GM23338 (cell line): Measurements from ENCODE around the gene GRHPR. TPM values are rescaled to one million over a fixed set of nuclear protein-coding genes. Genes with fewer than 3 reads are reported as not detected.

Experiments
- ATAC-seq: fragments of 200-7000 bp; cut with Tn5 transposase; 3 replicates; pipeline ENCODE4 v1.9.1; 2020
- DNase-seq: peaks from one replicate; pipeline ENCODE4 v3.0.0-alpha.2; 2015; ENCODE audit warnings: low spot score
- H2AFZ ChIP-seq: fragments of 200-600 bp; sonication (generic); 2 replicates; pipeline ENCODE4 v1.8.0; 2016; ENCODE audit warnings: antibody characterized with exemption, mild to moderate bottlenecking, moderate library complexity
- H3F3A ChIP-seq: fragments of 200-600 bp; sonication (generic); replicated peaks from 2 replicates; pipeline ENCODE4 v1.8.0; 2017; ENCODE audit warnings: antibody characterized with exemption, mixed run types, low read depth
- H3K27ac ChIP-seq: fragments of 200-600 bp; sonication (generic); 2 replicates; pipeline ENCODE4 v1.6.1; 2016; ENCODE audit warnings: low read depth
- H3K27me3 ChIP-seq: fragments of 200-600 bp; sonication (generic); 2 replicates; pipeline ENCODE4 v1.8.0; 2016; ENCODE audit warnings: mild to moderate bottlenecking, mixed run types, moderate library complexity; ENCODE audit not compliant: insufficient read depth
- H3K36me3 ChIP-seq: fragments of 200-600 bp; sonication (generic); 2 replicates; pipeline ENCODE4 v1.8.0; 2016; ENCODE audit warnings: mild to moderate bottlenecking; ENCODE audit not compliant: insufficient read depth
- H3K4me1 ChIP-seq: fragments of 200-600 bp; sonication (generic); 2 replicates; pipeline ENCODE4 v1.8.0; 2016; ENCODE audit warnings: mild to moderate bottlenecking, moderate library complexity; ENCODE audit not compliant: insufficient read depth
- H3K4me2 ChIP-seq: fragments of 200-600 bp; sonication (generic); 2 replicates; pipeline ENCODE4 v1.7.1; 2017; ENCODE audit warnings: mixed run types
- H3K4me3 ChIP-seq: fragments of 200-600 bp; sonication (generic); 2 replicates; pipeline ENCODE4 v1.6.1; 2016; ENCODE audit warnings: mixed run types
- H3K79me2 ChIP-seq: fragments of 200-600 bp; sonication (generic); replicated peaks from 2 replicates; pipeline ENCODE4 v1.8.0; 2017; ENCODE audit warnings: mild to moderate bottlenecking; ENCODE audit not compliant: insufficient read depth
- H3K9me2 ChIP-seq: fragments of 200-600 bp; sonication (generic); 2 replicates; pipeline ENCODE4 v1.8.0; 2017; ENCODE audit not compliant: insufficient read depth
- H4K20me1 ChIP-seq: fragments of 200-600 bp; sonication (generic); replicated peaks from 2 replicates; pipeline ENCODE4 v1.8.0; 2017; ENCODE audit warnings: mild to moderate bottlenecking; ENCODE audit not compliant: insufficient read depth
- H3K27ac Mint-ChIP-seq: 2 replicates; pipeline ENCODE4 v1.8.0; 2020; ENCODE audit warnings: inconsistent platforms, mild to moderate bottlenecking, moderate library complexity, mixed read lengths
- H3K27me3 Mint-ChIP-seq: 3 replicates; pipeline ENCODE4 v1.8.0; 2022; ENCODE audit warnings: low read depth, mild to moderate bottlenecking, moderate library complexity, mixed read lengths, inconsistent platforms; ENCODE audit not compliant: insufficient read depth, poor library complexity
- H3K36me3 Mint-ChIP-seq: 3 replicates; pipeline ENCODE4 v1.8.0; 2021; ENCODE audit warnings: low read depth, mild to moderate bottlenecking, inconsistent platforms, moderate library complexity, mixed read lengths
- H3K4me1 Mint-ChIP-seq: 3 replicates; pipeline ENCODE4 v1.8.0; 2020; ENCODE audit warnings: mild to moderate bottlenecking, inconsistent platforms, mixed read lengths
- H3K4me3 Mint-ChIP-seq: 3 replicates; pipeline ENCODE4 v1.8.0; 2021; ENCODE audit warnings: moderate library complexity, mild to moderate bottlenecking, inconsistent platforms, mixed read lengths
- H3K9me3 Mint-ChIP-seq: 3 replicates; pipeline ENCODE4 v1.8.0; 2020; ENCODE audit warnings: moderate library complexity, mild to moderate bottlenecking, inconsistent platforms, mixed read lengths
- EZH2 ChIP-seq: fragments of 200-600 bp; sonication (generic); IDR thresholded peaks from one replicate; pipeline ENCODE4 v1.8.0; 2017; ENCODE audit warnings: antibody characterized with exemption, mild to moderate bottlenecking, low read depth; ENCODE audit not compliant: unreplicated experiment
- JUNB ChIP-seq: IDR thresholded peaks from one replicate; pipeline ENCODE4 v1.6.1; 2016; ENCODE audit warnings: antibody characterized with exemption; ENCODE audit not compliant: unreplicated experiment
- NANOG ChIP-seq: IDR thresholded peaks from 2 replicates; pipeline ENCODE4 v1.6.1; 2016; ENCODE audit warnings: antibody characterized with exemption, borderline replicate concordance
- POLR2AphosphoS5 ChIP-seq: IDR thresholded peaks from 2 replicates; pipeline ENCODE4 v1.6.1; 2016; ENCODE audit warnings: antibody characterized with exemption, low read depth
- ZNF331 ChIP-seq: fragments of 250-450 bp; sonication (Bioruptor Pico); IDR thresholded peaks from 2 replicates; pipeline ENCODE4 v1.5.0; 2020; ENCODE audit warnings: low read depth, mild to moderate bottlenecking, moderate library complexity
- polyA plus RNA-seq: library from polyadenylated mRNA; unstranded; fragments of >200 nt; fragmentation: Nextera tagmentation; extraction: Ambion mirVana; gene quantifications from 2 replicates; pipeline ENCODE4 v1.2.1, GENCODE V29; 2016
- total RNA-seq: library from RNA; depleted of rRNA; stranded (reverse); fragments of >200 nt; shearing (Covaris generic); gene quantifications from 2 replicates; pipeline ENCODE4 v1.2.3, GENCODE V29; 2014
- TF ChIP-seq, protein P1 (sequence below): IDR thresholded peaks from 2 replicates; pipeline ENCODE4 v1.6.1; 2016; ENCODE audit warnings: antibody characterized with exemption
- TF ChIP-seq, protein P2 (sequence below): fragments of 250-450 bp; sonication (Bioruptor Pico); IDR thresholded peaks from 2 replicates; pipeline ENCODE4 v1.5.0; 2020; ENCODE audit warnings: mild to moderate bottlenecking, moderate library complexity
- TF ChIP-seq, protein P3 (sequence below), 2 experiments: fragments of 200-600 bp in 1 of 2; sonication (generic) in 1 of 2; conservative IDR thresholded peaks; 2 replicates each; pipeline versions ENCODE4 v1.5.1 to v1.6.1; 2016 to 2017; ENCODE audit warnings: antibody characterized with exemption in 2 of 2, low read depth in 2 of 2, mild to moderate bottlenecking in 2 of 2, moderate library complexity in 1 of 2
- TF ChIP-seq, protein P4 (sequence below): IDR thresholded peaks from one replicate; pipeline ENCODE4 v1.6.1; 2018; ENCODE audit warnings: antibody characterized with exemption; ENCODE audit not compliant: unreplicated experiment

The GRHPR gene
- total and polyA plus RNA-seq, 2 experiments from 2014 or later = 69.0 to 128 TPM

DNA sequence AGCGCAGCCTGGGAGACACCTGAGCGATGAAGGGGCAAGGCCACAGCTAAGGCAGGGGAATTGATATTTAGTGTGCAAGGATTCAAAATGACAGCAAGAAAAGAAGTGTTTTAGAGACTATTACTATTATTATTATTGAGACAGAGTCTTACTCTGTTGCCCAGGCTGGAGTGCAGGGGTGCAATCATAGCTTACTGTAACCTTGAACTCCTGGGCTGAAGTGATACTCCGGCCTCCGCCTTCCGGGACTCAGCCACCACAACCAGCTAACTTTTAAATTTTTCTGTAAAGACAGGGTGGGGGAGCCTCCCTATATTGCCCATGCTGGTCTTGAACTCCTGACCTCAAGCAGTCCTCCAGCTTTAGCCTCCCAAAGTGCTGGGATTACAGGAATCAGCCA is 3.3 kb upstream of the GRHPR start:
- H2AFZ ChIP-seq = no peak overlapping the region
- H3K9me3 Mint-ChIP-seq = no peaks in the 10 kb centered on the region
- no peak overlapping the region for H3K4me2 ChIP-seq
- no peaks in the 10 kb centered on the region for H4K20me1 ChIP-seq
- no peak for TF ChIP-seq NANOG
- TF ChIP-seq, protein P1, sequence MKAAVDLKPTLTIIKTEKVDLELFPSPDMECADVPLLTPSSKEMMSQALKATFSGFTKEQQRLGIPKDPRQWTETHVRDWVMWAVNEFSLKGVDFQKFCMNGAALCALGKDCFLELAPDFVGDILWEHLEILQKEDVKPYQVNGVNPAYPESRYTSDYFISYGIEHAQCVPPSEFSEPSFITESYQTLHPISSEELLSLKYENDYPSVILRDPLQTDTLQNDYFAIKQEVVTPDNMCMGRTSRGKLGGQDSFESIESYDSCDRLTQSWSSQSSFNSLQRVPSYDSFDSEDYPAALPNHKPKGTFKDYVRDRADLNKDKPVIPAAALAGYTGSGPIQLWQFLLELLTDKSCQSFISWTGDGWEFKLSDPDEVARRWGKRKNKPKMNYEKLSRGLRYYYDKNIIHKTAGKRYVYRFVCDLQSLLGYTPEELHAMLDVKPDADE = no peak
- no peak for TF ChIP-seq ZNF331 (CRISPR knock-in tag)
- TF ChIP-seq, protein P2, sequence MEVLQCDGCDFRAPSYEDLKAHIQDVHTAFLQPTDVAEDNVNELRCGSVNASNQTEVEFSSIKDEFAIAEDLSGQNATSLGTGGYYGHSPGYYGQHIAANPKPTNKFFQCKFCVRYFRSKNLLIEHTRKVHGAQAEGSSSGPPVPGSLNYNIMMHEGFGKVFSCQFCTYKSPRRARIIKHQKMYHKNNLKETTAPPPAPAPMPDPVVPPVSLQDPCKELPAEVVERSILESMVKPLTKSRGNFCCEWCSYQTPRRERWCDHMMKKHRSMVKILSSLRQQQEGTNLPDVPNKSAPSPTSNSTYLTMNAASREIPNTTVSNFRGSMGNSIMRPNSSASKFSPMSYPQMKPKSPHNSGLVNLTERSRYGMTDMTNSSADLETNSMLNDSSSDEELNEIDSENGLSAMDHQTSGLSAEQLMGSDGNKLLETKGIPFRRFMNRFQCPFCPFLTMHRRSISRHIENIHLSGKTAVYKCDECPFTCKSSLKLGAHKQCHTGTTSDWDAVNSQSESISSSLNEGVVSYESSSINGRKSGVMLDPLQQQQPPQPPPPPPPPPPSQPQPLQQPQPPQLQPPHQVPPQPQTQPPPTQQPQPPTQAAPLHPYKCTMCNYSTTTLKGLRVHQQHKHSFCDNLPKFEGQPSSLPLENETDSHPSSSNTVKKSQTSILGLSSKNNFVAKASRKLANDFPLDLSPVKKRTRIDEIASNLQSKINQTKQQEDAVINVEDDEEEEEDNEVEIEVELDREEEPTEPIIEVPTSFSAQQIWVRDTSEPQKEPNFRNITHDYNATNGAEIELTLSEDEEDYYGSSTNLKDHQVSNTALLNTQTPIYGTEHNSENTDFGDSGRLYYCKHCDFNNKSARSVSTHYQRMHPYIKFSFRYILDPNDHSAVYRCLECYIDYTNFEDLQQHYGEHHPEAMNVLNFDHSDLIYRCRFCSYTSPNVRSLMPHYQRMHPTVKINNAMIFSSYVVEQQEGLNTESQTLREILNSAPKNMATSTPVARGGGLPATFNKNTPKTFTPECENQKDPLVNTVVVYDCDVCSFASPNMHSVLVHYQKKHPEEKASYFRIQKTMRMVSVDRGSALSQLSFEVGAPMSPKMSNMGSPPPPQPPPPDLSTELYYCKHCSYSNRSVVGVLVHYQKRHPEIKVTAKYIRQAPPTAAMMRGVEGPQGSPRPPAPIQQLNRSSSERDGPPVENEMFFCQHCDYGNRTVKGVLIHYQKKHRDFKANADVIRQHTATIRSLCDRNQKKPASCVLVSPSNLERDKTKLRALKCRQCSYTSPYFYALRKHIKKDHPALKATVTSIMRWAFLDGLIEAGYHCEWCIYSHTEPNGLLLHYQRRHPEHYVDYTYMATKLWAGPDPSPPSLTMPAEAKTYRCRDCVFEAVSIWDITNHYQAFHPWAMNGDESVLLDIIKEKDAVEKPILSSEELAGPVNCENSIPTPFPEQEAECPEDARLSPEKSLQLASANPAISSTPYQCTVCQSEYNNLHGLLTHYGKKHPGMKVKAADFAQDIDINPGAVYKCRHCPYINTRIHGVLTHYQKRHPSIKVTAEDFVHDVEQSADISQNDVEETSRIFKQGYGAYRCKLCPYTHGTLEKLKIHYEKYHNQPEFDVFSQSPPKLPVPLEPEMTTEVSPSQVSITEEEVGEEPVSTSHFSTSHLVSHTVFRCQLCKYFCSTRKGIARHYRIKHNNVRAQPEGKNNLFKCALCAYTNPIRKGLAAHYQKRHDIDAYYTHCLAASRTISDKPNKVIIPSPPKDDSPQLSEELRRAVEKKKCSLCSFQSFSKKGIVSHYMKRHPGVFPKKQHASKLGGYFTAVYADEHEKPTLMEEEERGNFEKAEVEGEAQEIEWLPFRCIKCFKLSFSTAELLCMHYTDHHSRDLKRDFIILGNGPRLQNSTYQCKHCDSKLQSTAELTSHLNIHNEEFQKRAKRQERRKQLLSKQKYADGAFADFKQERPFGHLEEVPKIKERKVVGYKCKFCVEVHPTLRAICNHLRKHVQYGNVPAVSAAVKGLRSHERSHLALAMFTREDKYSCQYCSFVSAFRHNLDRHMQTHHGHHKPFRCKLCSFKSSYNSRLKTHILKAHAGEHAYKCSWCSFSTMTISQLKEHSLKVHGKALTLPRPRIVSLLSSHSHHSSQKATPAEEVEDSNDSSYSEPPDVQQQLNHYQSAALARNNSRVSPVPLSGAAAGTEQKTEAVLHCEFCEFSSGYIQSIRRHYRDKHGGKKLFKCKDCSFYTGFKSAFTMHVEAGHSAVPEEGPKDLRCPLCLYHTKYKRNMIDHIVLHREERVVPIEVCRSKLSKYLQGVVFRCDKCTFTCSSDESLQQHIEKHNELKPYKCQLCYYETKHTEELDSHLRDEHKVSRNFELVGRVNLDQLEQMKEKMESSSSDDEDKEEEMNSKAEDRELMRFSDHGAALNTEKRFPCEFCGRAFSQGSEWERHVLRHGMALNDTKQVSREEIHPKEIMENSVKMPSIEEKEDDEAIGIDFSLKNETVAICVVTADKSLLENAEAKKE (CRISPR knock-in tag) = no peak
- TF ChIP-seq EZH2 = no peak
- TF ChIP-seq, protein P3, sequence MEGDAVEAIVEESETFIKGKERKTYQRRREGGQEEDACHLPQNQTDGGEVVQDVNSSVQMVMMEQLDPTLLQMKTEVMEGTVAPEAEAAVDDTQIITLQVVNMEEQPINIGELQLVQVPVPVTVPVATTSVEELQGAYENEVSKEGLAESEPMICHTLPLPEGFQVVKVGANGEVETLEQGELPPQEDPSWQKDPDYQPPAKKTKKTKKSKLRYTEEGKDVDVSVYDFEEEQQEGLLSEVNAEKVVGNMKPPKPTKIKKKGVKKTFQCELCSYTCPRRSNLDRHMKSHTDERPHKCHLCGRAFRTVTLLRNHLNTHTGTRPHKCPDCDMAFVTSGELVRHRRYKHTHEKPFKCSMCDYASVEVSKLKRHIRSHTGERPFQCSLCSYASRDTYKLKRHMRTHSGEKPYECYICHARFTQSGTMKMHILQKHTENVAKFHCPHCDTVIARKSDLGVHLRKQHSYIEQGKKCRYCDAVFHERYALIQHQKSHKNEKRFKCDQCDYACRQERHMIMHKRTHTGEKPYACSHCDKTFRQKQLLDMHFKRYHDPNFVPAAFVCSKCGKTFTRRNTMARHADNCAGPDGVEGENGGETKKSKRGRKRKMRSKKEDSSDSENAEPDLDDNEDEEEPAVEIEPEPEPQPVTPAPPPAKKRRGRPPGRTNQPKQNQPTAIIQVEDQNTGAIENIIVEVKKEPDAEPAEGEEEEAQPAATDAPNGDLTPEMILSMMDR (conservative IDR thresholded peaks at IDR 0.05; ENCODE audit: low read depth in 2 of 2) = no peak
- no peak for TF ChIP-seq JUNB
- TF ChIP-seq POLR2AphosphoS5 = no peak
- TF ChIP-seq, protein P4, sequence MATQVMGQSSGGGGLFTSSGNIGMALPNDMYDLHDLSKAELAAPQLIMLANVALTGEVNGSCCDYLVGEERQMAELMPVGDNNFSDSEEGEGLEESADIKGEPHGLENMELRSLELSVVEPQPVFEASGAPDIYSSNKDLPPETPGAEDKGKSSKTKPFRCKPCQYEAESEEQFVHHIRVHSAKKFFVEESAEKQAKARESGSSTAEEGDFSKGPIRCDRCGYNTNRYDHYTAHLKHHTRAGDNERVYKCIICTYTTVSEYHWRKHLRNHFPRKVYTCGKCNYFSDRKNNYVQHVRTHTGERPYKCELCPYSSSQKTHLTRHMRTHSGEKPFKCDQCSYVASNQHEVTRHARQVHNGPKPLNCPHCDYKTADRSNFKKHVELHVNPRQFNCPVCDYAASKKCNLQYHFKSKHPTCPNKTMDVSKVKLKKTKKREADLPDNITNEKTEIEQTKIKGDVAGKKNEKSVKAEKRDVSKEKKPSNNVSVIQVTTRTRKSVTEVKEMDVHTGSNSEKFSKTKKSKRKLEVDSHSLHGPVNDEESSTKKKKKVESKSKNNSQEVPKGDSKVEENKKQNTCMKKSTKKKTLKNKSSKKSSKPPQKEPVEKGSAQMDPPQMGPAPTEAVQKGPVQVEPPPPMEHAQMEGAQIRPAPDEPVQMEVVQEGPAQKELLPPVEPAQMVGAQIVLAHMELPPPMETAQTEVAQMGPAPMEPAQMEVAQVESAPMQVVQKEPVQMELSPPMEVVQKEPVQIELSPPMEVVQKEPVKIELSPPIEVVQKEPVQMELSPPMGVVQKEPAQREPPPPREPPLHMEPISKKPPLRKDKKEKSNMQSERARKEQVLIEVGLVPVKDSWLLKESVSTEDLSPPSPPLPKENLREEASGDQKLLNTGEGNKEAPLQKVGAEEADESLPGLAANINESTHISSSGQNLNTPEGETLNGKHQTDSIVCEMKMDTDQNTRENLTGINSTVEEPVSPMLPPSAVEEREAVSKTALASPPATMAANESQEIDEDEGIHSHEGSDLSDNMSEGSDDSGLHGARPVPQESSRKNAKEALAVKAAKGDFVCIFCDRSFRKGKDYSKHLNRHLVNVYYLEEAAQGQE = no peak
- H3K27ac ChIP-seq = no peak overlapping the region
- no peaks in the 10 kb centered on the region for H3K36me3 ChIP-seq
- DNase-seq = no peak
- peaks cover 14% of the 10 kb centered on the region for H3K79me2 ChIP-seq
- no peak overlapping the region for H3K27ac Mint-ChIP-seq
- peaks cover 31% of the 10 kb centered on the region for H3K4me1 Mint-ChIP-seq
- H3K27me3 Mint-ChIP-seq = peaks cover 15% of the 10 kb centered on the region
- H3K27me3 ChIP-seq = no peaks in the 10 kb centered on the region
- no peak overlapping the region for H3K4me3 Mint-ChIP-seq
- no peak for ATAC-seq
- H3K9me2 ChIP-seq = no peaks in the 10 kb centered on the region
- no peak overlapping the region for H3K4me3 ChIP-seq
- H3F3A ChIP-seq = peaks cover 7% of the 10 kb centered on the region; the same call in 1 of the 2 replicates
- H3K36me3 Mint-ChIP-seq = peaks cover 4% of the 10 kb centered on the region; the same call in 1 of the 3 replicates
- peaks cover 25% of the 10 kb centered on the region for H3K4me1 ChIP-seq
